Fibroblast of the aortic adventitia (primary cell): Measurements from ENCODE around the gene THADA. TPM values are rescaled to one million over a fixed set of nuclear protein-coding genes. Genes with fewer than 3 reads are reported as not detected.
A peak's percentile ranks its signal among the peaks of the same experiment; 100 is the strongest.

Experiments used
- DNase-seq: peaks from one replicate; pipeline ENCODE4 v3.0.0-alpha.2; 2010; ENCODE audit warnings: low read depth
- H3K4me3 ChIP-seq: 2 replicates; pipeline ENCODE4 v1.5.1; 2011; ENCODE audit warnings: low read depth, mild to moderate bottlenecking, control low read depth, low read length, moderate library complexity
- total RNA-seq: library from RNA; depleted of rRNA; stranded (reverse); fragments of >200 nt; gene quantifications from 2 replicates; pipeline ENCODE4 v1.2.3, GENCODE V29; 2012; ENCODE audit warnings: low replicate concordance
- TF ChIP-seq, protein P1 (sequence below): IDR thresholded peaks from 2 replicates; pipeline ENCODE4 v1.5.1; 2011; ENCODE audit warnings: mild to moderate bottlenecking, low read length, control low read depth, inconsistent platforms; ENCODE audit not compliant: insufficient read depth

Gene THADA
- total RNA-seq, 1 donor, result 34.6 TPM

DNA sequence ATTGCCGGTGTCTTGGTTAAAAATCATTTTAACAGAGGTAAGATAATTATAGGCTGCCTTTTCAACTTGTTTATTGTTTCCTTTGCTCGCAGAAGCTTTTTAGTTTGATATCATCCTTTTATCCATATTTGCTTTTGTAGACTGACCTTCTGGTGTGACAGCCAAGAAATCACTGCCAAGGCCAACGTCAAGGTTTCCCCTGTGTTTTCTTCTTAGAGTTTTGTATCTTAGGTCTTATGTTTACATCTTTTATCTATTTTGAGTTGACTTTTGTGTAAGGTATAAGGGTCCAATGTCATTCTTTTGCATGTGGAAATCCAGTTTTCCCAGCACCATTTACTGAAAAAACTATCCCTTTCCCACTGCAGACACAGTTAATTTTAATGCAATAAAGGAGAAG lies 240.4 kb downstream of the THADA start:
- TF ChIP-seq, protein P1, sequence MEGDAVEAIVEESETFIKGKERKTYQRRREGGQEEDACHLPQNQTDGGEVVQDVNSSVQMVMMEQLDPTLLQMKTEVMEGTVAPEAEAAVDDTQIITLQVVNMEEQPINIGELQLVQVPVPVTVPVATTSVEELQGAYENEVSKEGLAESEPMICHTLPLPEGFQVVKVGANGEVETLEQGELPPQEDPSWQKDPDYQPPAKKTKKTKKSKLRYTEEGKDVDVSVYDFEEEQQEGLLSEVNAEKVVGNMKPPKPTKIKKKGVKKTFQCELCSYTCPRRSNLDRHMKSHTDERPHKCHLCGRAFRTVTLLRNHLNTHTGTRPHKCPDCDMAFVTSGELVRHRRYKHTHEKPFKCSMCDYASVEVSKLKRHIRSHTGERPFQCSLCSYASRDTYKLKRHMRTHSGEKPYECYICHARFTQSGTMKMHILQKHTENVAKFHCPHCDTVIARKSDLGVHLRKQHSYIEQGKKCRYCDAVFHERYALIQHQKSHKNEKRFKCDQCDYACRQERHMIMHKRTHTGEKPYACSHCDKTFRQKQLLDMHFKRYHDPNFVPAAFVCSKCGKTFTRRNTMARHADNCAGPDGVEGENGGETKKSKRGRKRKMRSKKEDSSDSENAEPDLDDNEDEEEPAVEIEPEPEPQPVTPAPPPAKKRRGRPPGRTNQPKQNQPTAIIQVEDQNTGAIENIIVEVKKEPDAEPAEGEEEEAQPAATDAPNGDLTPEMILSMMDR, result no peak
- no peak for DNase-seq
- H3K4me3 ChIP-seq, result no peak overlapping the region

DNA sequence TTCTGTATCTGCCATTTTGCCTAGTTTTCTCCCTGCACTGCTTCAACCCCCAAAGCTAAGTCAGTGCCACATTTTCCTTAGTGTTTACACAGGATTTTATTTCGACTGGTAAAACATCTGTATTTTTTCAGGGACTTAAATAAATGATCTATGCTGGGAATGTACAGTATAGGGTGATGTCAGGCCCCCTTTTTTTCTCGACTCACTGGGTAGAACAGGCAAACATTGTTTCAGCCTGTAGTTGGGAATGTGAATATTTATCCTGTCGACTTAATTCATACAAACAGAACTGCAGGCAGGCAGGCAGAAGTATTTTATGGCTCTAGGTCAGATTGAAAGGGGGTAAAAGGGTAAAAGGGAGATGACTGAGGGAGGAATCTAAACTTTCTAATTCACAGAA lies 245.9 kb downstream of the THADA start:
- H3K4me3 ChIP-seq, result no peak overlapping the region
- DNase-seq, result no peak
- TF ChIP-seq, protein P1, result no peak

DNA sequence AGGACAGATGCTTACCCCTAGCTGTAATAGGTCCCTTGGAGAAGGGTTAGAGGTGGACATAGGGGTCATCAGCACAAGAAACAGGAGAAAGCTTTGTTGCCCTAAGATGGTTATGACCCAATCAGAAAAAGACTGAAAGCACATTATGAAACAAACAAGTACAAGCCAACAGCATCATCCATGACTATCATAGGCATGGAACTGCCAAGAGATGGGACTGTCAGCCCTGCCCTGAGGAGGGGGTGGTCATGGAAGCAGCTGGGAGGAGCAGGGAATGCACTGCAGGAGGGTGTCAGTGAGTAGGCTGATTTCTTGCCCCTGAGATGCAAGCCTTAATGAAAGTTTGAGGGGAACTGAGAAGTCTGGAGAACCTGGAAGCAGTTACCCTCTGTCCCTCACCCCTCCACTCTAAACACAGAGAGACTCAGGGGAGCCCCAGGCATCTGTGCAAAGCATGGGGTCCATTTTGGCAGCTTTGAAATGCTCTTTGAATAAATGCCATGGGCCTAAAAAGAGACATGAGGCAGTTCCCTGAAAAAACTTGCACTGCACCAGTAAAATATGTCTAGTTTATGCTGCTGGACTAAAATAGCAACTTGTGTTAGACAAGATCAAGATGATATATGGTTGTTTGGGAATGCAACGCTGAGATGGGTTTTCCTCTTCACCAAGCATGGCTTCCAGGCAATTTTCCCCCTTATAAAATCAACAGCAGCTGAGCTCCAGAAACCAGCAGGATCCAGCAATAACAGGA lies 246.8 kb downstream of the THADA start:
- no peak overlapping the region for H3K4me3 ChIP-seq
- TF ChIP-seq, protein P1, result no peak

DNA sequence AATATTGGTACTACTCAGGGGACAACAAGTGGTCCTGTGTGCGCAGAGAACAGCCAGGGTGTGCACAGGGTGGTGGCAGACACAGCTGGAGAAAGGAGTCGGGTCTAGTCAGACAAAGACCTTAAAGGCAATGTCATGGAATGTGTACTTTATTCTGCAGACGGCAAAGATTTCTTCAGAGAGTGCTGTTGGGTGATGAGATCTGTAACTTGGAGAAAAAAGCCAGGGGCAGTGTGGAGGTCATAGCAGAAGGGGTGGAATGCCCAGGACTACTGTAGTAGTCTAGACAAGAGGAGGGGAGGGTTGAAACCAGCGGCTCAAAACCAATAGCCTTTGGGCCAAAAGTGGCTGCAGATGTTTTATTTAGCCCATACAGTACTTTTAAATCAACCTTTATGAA lies 248.1 kb downstream of the THADA start:
- DNase-seq, result no peak
- TF ChIP-seq, protein P1, result no peak
- H3K4me3 ChIP-seq, result no peak overlapping the region

More for the DNA sequence above, 246.8 kb downstream of the THADA start:
- peak; percentile 72 for DNase-seq

DNA sequence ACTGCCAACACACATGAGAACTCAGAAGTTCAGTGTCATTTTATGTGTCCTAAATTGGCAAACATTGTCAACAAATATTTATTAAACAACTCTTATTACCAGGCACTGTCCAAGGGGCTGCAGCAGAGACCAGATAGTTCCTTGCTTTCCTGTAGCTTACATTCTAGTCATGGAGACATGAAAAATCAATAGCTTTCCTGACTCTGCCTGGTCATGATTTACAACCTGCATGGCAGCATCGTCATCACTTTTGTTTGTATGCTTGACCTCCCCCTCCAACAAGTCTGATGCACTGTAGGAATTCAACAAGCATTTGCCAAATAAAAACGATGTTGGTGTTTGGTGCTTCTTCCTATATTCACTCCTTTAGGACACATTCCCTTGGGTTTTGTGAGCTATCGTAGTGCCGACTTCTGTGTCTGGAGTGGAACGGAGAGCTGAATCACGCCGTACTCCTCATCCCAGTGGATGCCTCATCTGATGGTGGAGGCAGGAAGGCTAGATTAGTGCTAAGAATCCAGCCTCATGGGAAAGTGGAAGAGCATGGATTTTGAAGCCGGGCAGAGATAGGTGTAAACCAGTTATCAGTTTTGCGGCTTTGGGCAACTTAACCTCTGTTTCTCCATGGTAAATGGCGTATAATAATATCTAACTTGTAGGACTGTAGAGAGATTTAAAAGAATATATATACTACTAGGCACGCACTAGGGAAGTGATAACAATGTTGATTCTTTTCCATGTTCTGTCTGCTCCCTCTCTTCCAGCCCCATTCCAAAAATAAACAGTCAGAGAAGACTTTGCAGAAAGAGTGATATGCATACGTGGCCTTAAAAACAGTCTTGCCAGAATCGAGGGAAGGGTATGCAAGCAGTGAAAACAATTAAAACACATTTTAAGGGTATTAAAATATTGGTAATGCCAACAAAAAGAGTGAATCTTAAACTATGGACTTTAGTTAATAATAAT lies 249.0 kb downstream of the THADA start:
- TF ChIP-seq, protein P1, result no peak
- H3K4me3 ChIP-seq, result no peak overlapping the region
- no peak for DNase-seq

DNA sequence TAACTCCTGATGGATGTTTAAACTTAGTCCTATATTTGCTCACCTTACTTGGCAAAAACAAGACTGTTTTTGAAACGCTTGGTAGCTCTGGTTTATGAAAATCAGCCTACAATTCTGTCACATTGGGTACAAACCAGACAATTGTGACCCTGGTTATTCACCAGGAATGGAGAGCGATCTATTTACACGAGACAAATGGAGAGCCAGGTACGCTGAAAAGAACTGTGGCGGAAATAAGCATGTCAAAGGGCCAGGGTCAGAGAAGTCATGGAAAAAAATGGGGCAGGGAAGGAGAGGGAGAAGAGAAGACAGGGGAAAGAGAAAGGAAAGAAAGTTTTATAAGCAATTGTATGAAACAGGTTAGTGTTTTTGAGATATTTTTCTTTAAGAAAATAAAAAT lies 250.0 kb downstream of the THADA start:
- no peak overlapping the region for H3K4me3 ChIP-seq
- DNase-seq, result no peak
- TF ChIP-seq, protein P1, result no peak
